BLaER1 treated with 17β-estradiol and CSF1 and Interleukin-3, amounts not matched to agents 10 nM and 100 nM (cell line): ENCODE results near the gene WNT3.

Experiments
- H3K27ac ChIP-seq, 11 experiments: shearing (Covaris generic); formaldehyde crosslinking; 2 replicates each; pipeline ENCODE4 v1.8.1; 2022
- H3K27me3 ChIP-seq, 11 experiments: shearing (Covaris generic); formaldehyde crosslinking; 2 replicates each; pipeline ENCODE4 v1.8.1; 2022
- H3K36me3 ChIP-seq, 11 experiments: shearing (Covaris generic); formaldehyde crosslinking; 2 replicates each; pipeline ENCODE4 v1.8.1; 2022
- H3K4me1 ChIP-seq, 10 experiments: shearing (Covaris generic); formaldehyde crosslinking; 2 replicates each; pipeline ENCODE4 v1.8.1; 2022
- H3K4me2 ChIP-seq, 11 experiments: shearing (Covaris generic); formaldehyde crosslinking; 2 replicates each; pipeline ENCODE4 v1.8.1; 2022
- H3K4me3 ChIP-seq, 10 experiments: shearing (Covaris generic); formaldehyde crosslinking; 2 replicates each; pipeline ENCODE4 v1.8.1; 2022
- H3K9ac ChIP-seq, 11 experiments: shearing (Covaris generic); formaldehyde crosslinking; 2 replicates each; pipeline ENCODE4 v1.8.1; 2022
- H3K9me3 ChIP-seq, 11 experiments: shearing (Covaris generic); formaldehyde crosslinking; replicated peaks in 1 of 11; 2 replicates each; pipeline ENCODE4 v1.8.1; 2022
- H4K20me1 ChIP-seq, 11 experiments: shearing (Covaris generic); formaldehyde crosslinking; 2 replicates each; pipeline ENCODE4 v1.8.1; 2022
- Cebpa-rat ChIP-seq, 11 experiments: shearing (Covaris generic); IDR thresholded peaks; 2 replicates each; pipeline ENCODE4 v1.8.1; 2022

WNT3 gene, protein sequence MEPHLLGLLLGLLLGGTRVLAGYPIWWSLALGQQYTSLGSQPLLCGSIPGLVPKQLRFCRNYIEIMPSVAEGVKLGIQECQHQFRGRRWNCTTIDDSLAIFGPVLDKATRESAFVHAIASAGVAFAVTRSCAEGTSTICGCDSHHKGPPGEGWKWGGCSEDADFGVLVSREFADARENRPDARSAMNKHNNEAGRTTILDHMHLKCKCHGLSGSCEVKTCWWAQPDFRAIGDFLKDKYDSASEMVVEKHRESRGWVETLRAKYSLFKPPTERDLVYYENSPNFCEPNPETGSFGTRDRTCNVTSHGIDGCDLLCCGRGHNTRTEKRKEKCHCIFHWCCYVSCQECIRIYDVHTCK

GRCh38 chr17:46818316-46818928 is at the start of gene WNT3:
WNT3 (minus strand) TSS chr17:46818692; CDS start chr17:46818597, 95 bp downstream.
- peaks cover 6 to 19% (median 15%) of the 10 kb centered on the region in 10 experiments; a peak in 18 of 20 replicates for H3K4me1 ChIP-seq
- peak within 1 kb of the TSS; percentile 65 to 98 (median 83) for H3K4me2 ChIP-seq
- peaks cover 78 to 97% (median 92%) of the 10 kb centered on the region in 11 experiments for H3K27me3 ChIP-seq
- H3K4me3 ChIP-seq = peak within 1 kb of the TSS; percentile 38 to 67 (median 48)
- H4K20me1 ChIP-seq = peaks cover 0 to 69% (median 20%) of the 10 kb centered on the region in 11 experiments; a peak in 16 of 22 replicates
- no peaks in the 10 kb centered on the region for H3K36me3 ChIP-seq
- peak within 1 kb of the TSS in 3 of 11 experiments; percentile 6 to 44 (median 12); a peak in 3 of 22 replicates for H3K9ac ChIP-seq
- peaks cover 0 to 8% (median 0%) of the 10 kb centered on the region in 11 experiments; a peak in 1 of 22 replicates for H3K9me3 ChIP-seq
- TF ChIP-seq Cebpa-rat (IDR thresholded peaks at IDR 0.05) = no peak
- no peak within 1 kb of the TSS for H3K27ac ChIP-seq

GRCh38 chr17:46866747-46867146 is 48.3 kb upstream of the WNT3 start:
- Histone ChIP-seq H3K27ac (no peak overlapping the region), H3K27me3 (no peaks in the 10 kb centered on the region), H4K20me1 (no peaks in the 10 kb centered on the region), H3K4me2 (peak overlapping the region in 6 of 11 experiments; percentile 32 to 94 (median 92); a peak in 7 of 22 replicates), H3K9me3 (no peaks in the 10 kb centered on the region), H3K4me1 (peaks cover 35 to 58% (median 47%) of the 10 kb centered on the region in 10 experiments), H3K4me3 (no peak overlapping the region), H3K9ac (no peak overlapping the region), H3K36me3 (no peaks in the 10 kb centered on the region)
- no peak for TF ChIP-seq Cebpa-rat (IDR thresholded peaks at IDR 0.05)

GRCh38 chr17:46866325-46866724 is 47.8 kb upstream of the WNT3 start:
- Histone ChIP-seq H3K9me3 (no peaks in the 10 kb centered on the region), H3K4me2 (peak overlapping the region in 9 of 11 experiments; percentile 66 to 94 (median 90); a peak in 11 of 22 replicates), H3K36me3 (no peaks in the 10 kb centered on the region), H3K27me3 (no peaks in the 10 kb centered on the region), H3K4me3 (no peak overlapping the region), H4K20me1 (no peaks in the 10 kb centered on the region), H3K27ac (peak overlapping the region in 3 of 11 experiments; percentile 63 to 67 (median 65); a peak in 1 of 22 replicates), H3K4me1 (peaks cover 35 to 62% (median 49%) of the 10 kb centered on the region in 10 experiments), H3K9ac (no peak overlapping the region)
- TF ChIP-seq Cebpa-rat (IDR thresholded peaks at IDR 0.05) = no peak

DNA sequence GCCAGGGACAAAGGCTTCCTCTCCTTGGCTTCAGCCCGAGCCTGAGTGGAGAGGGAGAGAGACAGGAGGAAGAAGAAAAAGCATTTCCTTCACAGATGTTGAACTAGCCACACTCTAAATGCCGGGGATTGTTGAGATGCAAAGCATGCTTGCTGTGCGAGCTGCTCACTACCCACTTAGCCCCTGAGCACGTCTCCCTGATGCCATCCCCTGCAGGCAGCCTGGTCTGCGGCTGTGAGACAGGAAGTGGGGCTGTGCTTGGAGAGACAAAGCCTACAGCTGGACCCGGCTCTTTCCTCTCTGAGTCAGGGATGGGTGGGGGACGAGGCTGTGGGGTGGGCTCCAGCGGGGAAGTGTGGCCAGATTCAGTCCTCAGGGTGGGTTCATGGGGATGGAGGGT is 46.6 kb upstream of the WNT3 start:
- Histone ChIP-seq H3K4me3 (peak overlapping the region in 4 of 10 experiments; percentile 1 to 41 (median 22); a peak in 5 of 20 replicates), H3K9me3 (no peaks in the 10 kb centered on the region), H3K36me3 (no peaks in the 10 kb centered on the region), H4K20me1 (no peaks in the 10 kb centered on the region), H3K9ac (peak overlapping the region in 7 of 11 experiments; percentile 17 to 60 (median 45); a peak in 12 of 22 replicates), H3K4me2 (peak overlapping the region; percentile 66 to 94 (median 89)), H3K4me1 (peaks cover 35 to 63% (median 49%) of the 10 kb centered on the region in 10 experiments), H3K27me3 (no peaks in the 10 kb centered on the region), H3K27ac (peak overlapping the region in 8 of 11 experiments; percentile 11 to 70 (median 64); a peak in 13 of 22 replicates)
- TF ChIP-seq Cebpa-rat (IDR thresholded peaks at IDR 0.05) = no peak

DNA sequence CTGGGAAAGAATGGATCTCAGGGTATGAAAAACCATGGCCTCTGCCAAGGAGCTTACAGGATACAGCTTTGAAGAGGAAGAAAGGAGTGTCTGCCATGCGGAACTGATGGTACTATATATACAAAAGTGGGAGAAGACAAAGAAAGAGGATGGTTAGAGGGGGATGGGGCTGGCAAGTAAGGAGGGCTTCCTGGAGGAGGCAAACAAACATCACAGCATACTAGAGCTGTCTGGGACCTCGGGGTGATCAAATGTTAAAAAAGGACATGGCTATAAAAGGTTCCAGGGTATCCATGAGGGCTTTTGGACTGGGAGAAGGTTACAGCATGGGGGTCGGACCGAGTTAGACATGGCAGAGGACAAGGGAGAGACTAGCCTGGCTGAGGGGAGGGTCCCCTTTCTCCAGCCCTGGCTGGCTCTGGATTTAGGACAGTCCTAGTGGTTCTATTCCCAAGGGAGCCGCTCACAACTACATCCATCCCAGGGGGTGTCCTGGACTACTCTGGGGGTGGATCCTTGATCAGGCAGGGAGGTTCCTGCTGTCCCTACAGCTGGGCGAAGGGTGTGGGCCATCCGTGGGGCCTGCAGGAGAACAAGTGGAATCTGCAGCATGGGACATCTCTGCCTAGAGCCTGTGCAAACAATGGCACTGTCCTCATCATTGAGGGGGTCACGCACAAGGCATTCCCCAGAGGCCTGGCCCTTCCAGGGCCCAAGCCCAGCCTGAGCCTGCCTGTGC is 45.1 kb upstream of the WNT3 start:
- no peaks in the 10 kb centered on the region for H3K36me3 ChIP-seq
- H3K4me1 ChIP-seq = peaks cover 35 to 63% (median 49%) of the 10 kb centered on the region in 10 experiments
- no peaks in the 10 kb centered on the region for H3K27me3 ChIP-seq
- H3K27ac ChIP-seq = peak overlapping the region in 8 of 11 experiments; percentile 41 to 70 (median 62); a peak in 15 of 22 replicates
- no peak for TF ChIP-seq Cebpa-rat (IDR thresholded peaks at IDR 0.05)
- peak overlapping the region in 8 of 10 experiments; percentile 24 to 46 (median 36); a peak in 9 of 20 replicates for H3K4me3 ChIP-seq
- peak overlapping the region; percentile 66 to 94 (median 89) for H3K4me2 ChIP-seq
- H3K9me3 ChIP-seq = no peaks in the 10 kb centered on the region
- H4K20me1 ChIP-seq = no peaks in the 10 kb centered on the region
- peak overlapping the region in 8 of 11 experiments; percentile 39 to 67 (median 50); a peak in 12 of 22 replicates for H3K9ac ChIP-seq

DNA sequence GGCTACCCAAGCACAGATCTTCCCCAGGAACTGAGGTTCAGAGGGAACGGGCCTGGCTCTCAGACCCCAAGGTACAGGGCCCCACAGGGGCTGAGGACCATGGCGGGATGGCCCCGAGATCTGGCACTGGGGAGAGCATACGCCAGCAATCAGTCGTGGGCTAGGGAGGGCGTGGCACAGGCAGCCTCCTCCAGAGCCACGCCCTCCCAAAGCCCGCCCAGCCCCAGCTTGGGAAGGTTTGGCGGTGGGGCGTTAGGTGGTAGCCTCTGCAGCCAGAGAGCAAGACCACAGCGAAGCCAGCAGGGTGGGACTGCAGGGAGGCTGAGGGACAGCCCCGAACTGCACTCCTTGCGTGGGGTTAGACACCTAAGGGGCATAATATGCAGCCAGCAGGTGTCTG is 44.5 kb upstream of the WNT3 start:
- no peak for TF ChIP-seq Cebpa-rat (IDR thresholded peaks at IDR 0.05)
- no peaks in the 10 kb centered on the region for H3K36me3 ChIP-seq
- peak overlapping the region in 8 of 11 experiments; percentile 41 to 67 (median 57); a peak in 16 of 22 replicates for H3K27ac ChIP-seq
- no peaks in the 10 kb centered on the region for H3K27me3 ChIP-seq
- no peaks in the 10 kb centered on the region for H3K9me3 ChIP-seq
- H3K4me3 ChIP-seq = peak overlapping the region in 8 of 10 experiments; percentile 24 to 46 (median 36); a peak in 10 of 20 replicates
- H3K4me1 ChIP-seq = peaks cover 35 to 63% (median 49%) of the 10 kb centered on the region in 10 experiments
- H3K9ac ChIP-seq = peak overlapping the region in 8 of 11 experiments; percentile 39 to 67 (median 50); a peak in 14 of 22 replicates
- peak overlapping the region; percentile 66 to 94 (median 89) for H3K4me2 ChIP-seq
- no peaks in the 10 kb centered on the region for H4K20me1 ChIP-seq

DNA sequence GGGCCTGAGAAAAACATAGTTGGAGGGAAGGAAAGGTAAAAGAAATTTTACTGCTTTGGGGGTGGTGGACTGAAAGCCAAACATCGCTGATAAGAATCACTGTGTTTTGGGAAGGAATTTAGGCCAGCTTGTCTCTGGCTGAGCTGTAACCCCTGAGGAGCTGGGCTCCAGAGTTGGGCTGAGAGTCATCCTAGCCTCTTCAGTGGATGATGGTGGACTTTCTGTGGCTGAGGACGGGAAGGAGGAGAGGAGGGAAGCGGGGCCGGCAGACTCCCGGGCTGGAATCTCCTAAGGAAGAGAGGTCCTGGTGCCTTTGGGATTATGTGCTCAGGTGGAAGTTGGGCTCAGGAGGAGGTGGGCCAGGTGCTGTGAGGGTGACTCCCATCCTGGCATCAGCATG is 41.5 kb upstream of the WNT3 start:
- Histone ChIP-seq H3K9me3 (no peaks in the 10 kb centered on the region), H3K9ac (no peak overlapping the region), H3K4me3 (no peak overlapping the region), H4K20me1 (no peaks in the 10 kb centered on the region), H3K4me1 (peaks cover 24 to 38% (median 32%) of the 10 kb centered on the region in 10 experiments), H3K4me2 (no peak overlapping the region), H3K27me3 (no peaks in the 10 kb centered on the region), H3K36me3 (no peaks in the 10 kb centered on the region), H3K27ac (no peak overlapping the region)
- TF ChIP-seq Cebpa-rat (IDR thresholded peaks at IDR 0.05) = no peak

GRCh38 chr17:46857600-46857999 is 39.1 kb upstream of the WNT3 start:
- Histone ChIP-seq H3K27me3 (peaks cover 12 to 21% (median 19%) of the 10 kb centered on the region in 11 experiments), H4K20me1 (no peaks in the 10 kb centered on the region)

More at GRCh38 chr17:46857600-46857999, 39.1 kb upstream of the WNT3 start:
- Histone ChIP-seq H3K4me2 (no peak overlapping the region), H3K4me1 (peaks cover 1 to 14% (median 8%) of the 10 kb centered on the region in 10 experiments), H3K9ac (no peak overlapping the region), H3K36me3 (no peaks in the 10 kb centered on the region), H3K4me3 (no peak overlapping the region), H3K27ac (no peak overlapping the region), H3K9me3 (no peaks in the 10 kb centered on the region)
- TF ChIP-seq Cebpa-rat (IDR thresholded peaks at IDR 0.05) = no peak
